Measurements from ENCODE around the gene IQCF6. TPM values are rescaled to one million over a fixed set of nuclear protein-coding genes. Genes with fewer than 3 reads are reported as not detected.

Gene IQCF6
- not detected in 2 replicates for total RNA-seq (2014; rRNA removed; shearing (Covaris generic))

- no peak for DNase-seq
- H3K36me3 ChIP-seq (replicated peaks; ENCODE audit: control insufficient read depth, insufficient read depth, low read length) = no peaks in the 10 kb centered on the region
- H3K27me3 ChIP-seq (ENCODE audit: control insufficient read depth, insufficient read depth, low read length) = no peaks in the 10 kb centered on the region
- H3K4me3 ChIP-seq (ENCODE audit: insufficient read depth, low read depth, low read length) = no peak within 1 kb of the TSS
Observed at GRCh38 chr3:51779137-51779536, at the start of gene IQCF6. Gene IQCF6 (minus strand): TSS chr3:51779237. CDS start chr3:51779224, 13 bp downstream.

- no peaks in the 10 kb centered on the region for H3K36me3 ChIP-seq (replicated peaks; ENCODE audit: control insufficient read depth, insufficient read depth, low read length)
Observed at GRCh38 chr3:51828297-51828696, 49.3 kb upstream of the IQCF6 start.

GRCh38 chr3:51819709-51820406, 40.8 kb upstream of the IQCF6 start:
- peak; percentile 87 for DNase-seq

More at GRCh38 chr3:51828297-51828696, 49.3 kb upstream of the IQCF6 start:
- Histone ChIP-seq H3K27me3 (ENCODE audit: control insufficient read depth, insufficient read depth, low read length) (no peaks in the 10 kb centered on the region), H3K4me3 (ENCODE audit: insufficient read depth, low read depth, low read length) (no peak overlapping the region)
- no peak for DNase-seq

GRCh38 chr3:51819151-51819550, 40.1 kb upstream of the IQCF6 start:
- no peaks in the 10 kb centered on the region for H3K27me3 ChIP-seq (ENCODE audit: control insufficient read depth, insufficient read depth, low read length)
- no peak overlapping the region for H3K4me3 ChIP-seq (ENCODE audit: insufficient read depth, low read depth, low read length)
- H3K36me3 ChIP-seq (replicated peaks; ENCODE audit: control insufficient read depth, insufficient read depth, low read length) = no peaks in the 10 kb centered on the region
- DNase-seq = no peak

More at GRCh38 chr3:51819709-51820406, 40.8 kb upstream of the IQCF6 start:
- Histone ChIP-seq H3K36me3 (replicated peaks; ENCODE audit: control insufficient read depth, insufficient read depth, low read length) (no peaks in the 10 kb centered on the region), H3K27me3 (ENCODE audit: control insufficient read depth, insufficient read depth, low read length) (no peaks in the 10 kb centered on the region), H3K4me3 (ENCODE audit: insufficient read depth, low read depth, low read length) (no peak overlapping the region)

- H3K4me3 ChIP-seq (ENCODE audit: insufficient read depth, low read depth, low read length) = no peak overlapping the region
- H3K36me3 ChIP-seq (replicated peaks; ENCODE audit: control insufficient read depth, insufficient read depth, low read length) = no peaks in the 10 kb centered on the region
- DNase-seq = no peak
- H3K27me3 ChIP-seq (ENCODE audit: control insufficient read depth, insufficient read depth, low read length) = no peaks in the 10 kb centered on the region
Observed at GRCh38 chr3:51817375-51817774, 38.3 kb upstream of the IQCF6 start.

GRCh38 chr3:51816723-51817122, 37.7 kb upstream of the IQCF6 start:
- no peaks in the 10 kb centered on the region for H3K27me3 ChIP-seq (ENCODE audit: control insufficient read depth, insufficient read depth, low read length)
- no peak for DNase-seq

GRCh38 chr3:51815614-51816013, 36.6 kb upstream of the IQCF6 start:
- no peaks in the 10 kb centered on the region for H3K36me3 ChIP-seq (replicated peaks; ENCODE audit: control insufficient read depth, insufficient read depth, low read length)
- no peak for DNase-seq
- no peak overlapping the region for H3K4me3 ChIP-seq (ENCODE audit: insufficient read depth, low read depth, low read length)
- H3K27me3 ChIP-seq (ENCODE audit: control insufficient read depth, insufficient read depth, low read length) = no peaks in the 10 kb centered on the region

More at GRCh38 chr3:51816723-51817122, 37.7 kb upstream of the IQCF6 start:
- H3K36me3 ChIP-seq (replicated peaks; ENCODE audit: control insufficient read depth, insufficient read depth, low read length) = no peaks in the 10 kb centered on the region
- H3K4me3 ChIP-seq (ENCODE audit: insufficient read depth, low read depth, low read length) = no peak overlapping the region

- no peak overlapping the region for H3K4me3 ChIP-seq (ENCODE audit: insufficient read depth, low read depth, low read length)
- no peaks in the 10 kb centered on the region for H3K27me3 ChIP-seq (ENCODE audit: control insufficient read depth, insufficient read depth, low read length)
- no peak for DNase-seq
- H3K36me3 ChIP-seq (replicated peaks; ENCODE audit: control insufficient read depth, insufficient read depth, low read length) = no peaks in the 10 kb centered on the region
Observed at GRCh38 chr3:51814034-51814433, 35.0 kb upstream of the IQCF6 start.

GRCh38 chr3:51813539-51813938, 34.5 kb upstream of the IQCF6 start:
- no peak for DNase-seq
- H3K27me3 ChIP-seq (ENCODE audit: control insufficient read depth, insufficient read depth, low read length) = no peaks in the 10 kb centered on the region

GRCh38 chr3:51808934-51809333, 29.9 kb upstream of the IQCF6 start:
- no peaks in the 10 kb centered on the region for H3K36me3 ChIP-seq (replicated peaks; ENCODE audit: control insufficient read depth, insufficient read depth, low read length)
- DNase-seq = no peak
- no peaks in the 10 kb centered on the region for H3K27me3 ChIP-seq (ENCODE audit: control insufficient read depth, insufficient read depth, low read length)
- no peak overlapping the region for H3K4me3 ChIP-seq (ENCODE audit: insufficient read depth, low read depth, low read length)

More at GRCh38 chr3:51813539-51813938, 34.5 kb upstream of the IQCF6 start:
- no peak overlapping the region for H3K4me3 ChIP-seq (ENCODE audit: insufficient read depth, low read depth, low read length)
- no peaks in the 10 kb centered on the region for H3K36me3 ChIP-seq (replicated peaks; ENCODE audit: control insufficient read depth, insufficient read depth, low read length)

GRCh38 chr3:51802106-51802703, 23.2 kb upstream of the IQCF6 start:
- no peaks in the 10 kb centered on the region for H3K36me3 ChIP-seq (replicated peaks; ENCODE audit: control insufficient read depth, insufficient read depth, low read length)
- H3K4me3 ChIP-seq (ENCODE audit: insufficient read depth, low read depth, low read length) = no peak overlapping the region
- no peaks in the 10 kb centered on the region for H3K27me3 ChIP-seq (ENCODE audit: control insufficient read depth, insufficient read depth, low read length)
- DNase-seq = no peak

GRCh38 chr3:51800750-51801125, 21.7 kb upstream of the IQCF6 start:
- no peak for DNase-seq
- Histone ChIP-seq H3K27me3 (ENCODE audit: control insufficient read depth, insufficient read depth, low read length) (no peaks in the 10 kb centered on the region), H3K4me3 (ENCODE audit: insufficient read depth, low read depth, low read length) (no peak overlapping the region), H3K36me3 (replicated peaks; ENCODE audit: control insufficient read depth, insufficient read depth, low read length) (no peaks in the 10 kb centered on the region)

GRCh38 chr3:51799879-51800749, 21.1 kb upstream of the IQCF6 start:
- no peak overlapping the region for H3K4me3 ChIP-seq (ENCODE audit: insufficient read depth, low read depth, low read length)
- no peak for DNase-seq

GRCh38 chr3:51798411-51798963, 19.4 kb upstream of the IQCF6 start:
- Histone ChIP-seq H3K36me3 (replicated peaks; ENCODE audit: control insufficient read depth, insufficient read depth, low read length) (no peaks in the 10 kb centered on the region), H3K4me3 (ENCODE audit: insufficient read depth, low read depth, low read length) (no peak overlapping the region; the same call in 1 of the 2 replicates), H3K27me3 (ENCODE audit: control insufficient read depth, insufficient read depth, low read length) (no peaks in the 10 kb centered on the region)
- DNase-seq = peak; percentile 60

More at GRCh38 chr3:51799879-51800749, 21.1 kb upstream of the IQCF6 start:
- Histone ChIP-seq H3K36me3 (replicated peaks; ENCODE audit: control insufficient read depth, insufficient read depth, low read length) (no peaks in the 10 kb centered on the region), H3K27me3 (ENCODE audit: control insufficient read depth, insufficient read depth, low read length) (no peaks in the 10 kb centered on the region)
